Body of pancreas (tissue), 4 donors: ENCODE data around the gene ZNF202.

Source experiments
- POLR2A ChIP-seq, 3 donors: fragments of 450-650 bp; IDR thresholded peaks; one replicate each; pipeline ENCODE4 v1.6.1; 2016; ENCODE audit warnings: antibody characterized with exemption in 3 of 3, mild to moderate bottlenecking in 2 of 3
- TF ChIP-seq, protein P1 (sequence below), 7 experiments: fragments of 450-650 bp in 4 of 7; fragments of 200-600 bp in 3 of 7; sonication (generic) in 3 of 7; IDR thresholded peaks; one replicate each; pipeline ENCODE4 v1.5.1; 2016 to 2019; ENCODE audit warnings: antibody characterized with exemption in 7 of 7

GRCh38 chr11:123740787-123741158 lies 687 bp downstream of the ZNF202 start:
- TF ChIP-seq, protein P1, sequence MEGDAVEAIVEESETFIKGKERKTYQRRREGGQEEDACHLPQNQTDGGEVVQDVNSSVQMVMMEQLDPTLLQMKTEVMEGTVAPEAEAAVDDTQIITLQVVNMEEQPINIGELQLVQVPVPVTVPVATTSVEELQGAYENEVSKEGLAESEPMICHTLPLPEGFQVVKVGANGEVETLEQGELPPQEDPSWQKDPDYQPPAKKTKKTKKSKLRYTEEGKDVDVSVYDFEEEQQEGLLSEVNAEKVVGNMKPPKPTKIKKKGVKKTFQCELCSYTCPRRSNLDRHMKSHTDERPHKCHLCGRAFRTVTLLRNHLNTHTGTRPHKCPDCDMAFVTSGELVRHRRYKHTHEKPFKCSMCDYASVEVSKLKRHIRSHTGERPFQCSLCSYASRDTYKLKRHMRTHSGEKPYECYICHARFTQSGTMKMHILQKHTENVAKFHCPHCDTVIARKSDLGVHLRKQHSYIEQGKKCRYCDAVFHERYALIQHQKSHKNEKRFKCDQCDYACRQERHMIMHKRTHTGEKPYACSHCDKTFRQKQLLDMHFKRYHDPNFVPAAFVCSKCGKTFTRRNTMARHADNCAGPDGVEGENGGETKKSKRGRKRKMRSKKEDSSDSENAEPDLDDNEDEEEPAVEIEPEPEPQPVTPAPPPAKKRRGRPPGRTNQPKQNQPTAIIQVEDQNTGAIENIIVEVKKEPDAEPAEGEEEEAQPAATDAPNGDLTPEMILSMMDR (IDR thresholded peaks at IDR 0.05): no peak
- TF ChIP-seq POLR2A (IDR thresholded peaks at IDR 0.05): no peak
